A549 (cell line): ENCODE data around the gene SPOCK2.

Source experiments
- MAZ ChIP-seq: fragments of 150-350 bp; IDR thresholded peaks from 2 replicates; pipeline ENCODE4 v1.6.1; 2014; ENCODE audit warnings: antibody characterized with exemption, low read depth, low read length, borderline replicate concordance
- SMC3 ChIP-seq: fragments of >200 bp; sonication (Bioruptor Twin); formaldehyde crosslinking; IDR thresholded peaks from 3 replicates; pipeline ENCODE4 v1.6.1; 2018; ENCODE audit warnings: inconsistent platforms

DNA sequence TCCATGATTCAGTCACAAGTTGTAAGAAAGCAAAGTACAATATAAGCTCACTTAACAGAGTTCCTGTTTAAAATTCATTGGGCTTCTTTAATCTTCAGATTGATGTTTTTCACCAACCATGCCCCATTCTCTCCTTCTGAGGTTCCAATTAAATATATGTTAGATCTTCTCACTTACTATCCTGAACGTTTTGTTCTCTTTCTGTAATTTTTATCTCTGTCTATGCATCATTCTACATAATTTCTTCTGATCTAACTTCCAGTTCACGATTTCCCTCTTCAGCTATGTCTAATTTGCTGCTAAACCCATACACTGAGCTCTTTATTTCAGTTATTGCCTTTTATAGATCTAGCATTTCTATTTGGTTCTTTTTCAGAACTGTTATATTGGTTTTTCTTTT lies 28.0 kb upstream of the SPOCK2 start:
- TF ChIP-seq SMC3 (no peak), MAZ (no peak)
